Measurements from ENCODE around the gene ZCCHC10.

ZCCHC10 gene

GRCh38 chr5:133063965-133064364 is 37.6 kb upstream of the ZCCHC10 start:
- no peaks in the 10 kb centered on the region for H3K27me3 ChIP-seq (ENCODE audit: insufficient read depth, low read depth, severe bottlenecking)
- TF ChIP-seq CTCF (IDR thresholded peaks at IDR 0.05; ENCODE audit: low read depth, low read length) = no peak
- peaks cover 45% of the 10 kb centered on the region for H3K36me3 ChIP-seq
- H3K4me3 ChIP-seq (ENCODE audit: low read depth, low read length) = no peak overlapping the region
- no peak for DNase-seq
- no peak overlapping the region for H3K27ac ChIP-seq
- no peaks in the 10 kb centered on the region for H3K9me3 ChIP-seq (ENCODE audit: severe bottlenecking)

- Histone ChIP-seq H3K27ac (no peak overlapping the region; the same call in 1 of the 2 replicates), H3K9me3 (ENCODE audit: severe bottlenecking) (no peaks in the 10 kb centered on the region), H3K36me3 (peaks cover 28% of the 10 kb centered on the region), H3K27me3 (ENCODE audit: insufficient read depth, low read depth, severe bottlenecking) (no peaks in the 10 kb centered on the region), H3K4me3 (ENCODE audit: low read depth, low read length) (no peak overlapping the region)
- TF ChIP-seq CTCF (IDR thresholded peaks at IDR 0.05; ENCODE audit: low read depth, low read length) = no peak
- no peak for DNase-seq
These were observed 35.9 kb upstream of the ZCCHC10 start for GRCh38 chr5:133062276-133062675.

- no peak for TF ChIP-seq CTCF (IDR thresholded peaks at IDR 0.05; ENCODE audit: low read depth, low read length)
- H3K9me3 ChIP-seq (ENCODE audit: severe bottlenecking) = no peaks in the 10 kb centered on the region
- peak; percentile 72 for DNase-seq
These were observed 33.3 kb upstream of the ZCCHC10 start for GRCh38 chr5:133059621-133060020.

GRCh38 chr5:133056891-133057290 is 30.5 kb upstream of the ZCCHC10 start:
- no peaks in the 10 kb centered on the region for H3K9me3 ChIP-seq (ENCODE audit: severe bottlenecking)
- no peaks in the 10 kb centered on the region for H3K27me3 ChIP-seq (ENCODE audit: insufficient read depth, low read depth, severe bottlenecking)
- H3K4me3 ChIP-seq (ENCODE audit: low read depth, low read length) = no peak overlapping the region
- H3K27ac ChIP-seq = no peak overlapping the region
- no peak for TF ChIP-seq CTCF (IDR thresholded peaks at IDR 0.05; ENCODE audit: low read depth, low read length)
- peaks cover 39% of the 10 kb centered on the region for H3K36me3 ChIP-seq
- DNase-seq = no peak

More at GRCh38 chr5:133059621-133060020, 33.3 kb upstream of the ZCCHC10 start:
- Histone ChIP-seq H3K4me3 (ENCODE audit: low read depth, low read length) (peak overlapping the region; percentile 4), H3K27me3 (ENCODE audit: insufficient read depth, low read depth, severe bottlenecking) (no peaks in the 10 kb centered on the region), H3K27ac (peak overlapping the region; percentile 74), H3K36me3 (peaks cover 18% of the 10 kb centered on the region)

- H3K27me3 ChIP-seq (ENCODE audit: insufficient read depth, low read depth, severe bottlenecking) = no peaks in the 10 kb centered on the region
- no peak overlapping the region for H3K4me3 ChIP-seq (ENCODE audit: low read depth, low read length)
- no peak overlapping the region for H3K27ac ChIP-seq
- peaks cover 33% of the 10 kb centered on the region for H3K36me3 ChIP-seq
- TF ChIP-seq CTCF (IDR thresholded peaks at IDR 0.05; ENCODE audit: low read depth, low read length) = no peak
- DNase-seq = no peak
- H3K9me3 ChIP-seq (ENCODE audit: severe bottlenecking) = no peaks in the 10 kb centered on the region
These were observed 28.5 kb upstream of the ZCCHC10 start for GRCh38 chr5:133054697-133055471.

GRCh38 chr5:133053448-133053847 is 27.1 kb upstream of the ZCCHC10 start:
- no peaks in the 10 kb centered on the region for H3K9me3 ChIP-seq (ENCODE audit: severe bottlenecking)
- peaks cover 33% of the 10 kb centered on the region for H3K36me3 ChIP-seq
- TF ChIP-seq CTCF (IDR thresholded peaks at IDR 0.05; ENCODE audit: low read depth, low read length) = no peak
- H3K27me3 ChIP-seq (ENCODE audit: insufficient read depth, low read depth, severe bottlenecking) = no peaks in the 10 kb centered on the region
- no peak overlapping the region for H3K27ac ChIP-seq
- peak overlapping the region; percentile 72 for H3K4me3 ChIP-seq (ENCODE audit: low read depth, low read length)
- DNase-seq = no peak

All from WERI-Rb-1 (cell line).